Tibial nerve (tissue), 4 donors: ENCODE results near the gene LRP8.

Experiments used
- EP300 ChIP-seq, 2 donors: sonication (generic); formaldehyde crosslinking; IDR thresholded peaks; one replicate each; pipeline ENCODE4 v1.6.1; 2017; ENCODE audit warnings: antibody characterized with exemption in 2 of 2, mild to moderate bottlenecking in 1 of 2
- TF ChIP-seq, protein P1 (sequence below), 5 experiments: fragments of 200-600 bp in 3 of 5; fragments of 450-650 bp in 2 of 5; sonication (generic) in 3 of 5; IDR thresholded peaks; one replicate each; pipeline ENCODE4 v1.5.1; 2016 to 2019; ENCODE audit warnings: antibody characterized with exemption in 5 of 5, mild to moderate bottlenecking in 3 of 5, moderate library complexity in 2 of 5

GRCh38 chr1:53370369-53370961 lies 42.6 kb upstream of the LRP8 start:
- no peak for TF ChIP-seq EP300 (IDR thresholded peaks at IDR 0.05)
- TF ChIP-seq, protein P1, sequence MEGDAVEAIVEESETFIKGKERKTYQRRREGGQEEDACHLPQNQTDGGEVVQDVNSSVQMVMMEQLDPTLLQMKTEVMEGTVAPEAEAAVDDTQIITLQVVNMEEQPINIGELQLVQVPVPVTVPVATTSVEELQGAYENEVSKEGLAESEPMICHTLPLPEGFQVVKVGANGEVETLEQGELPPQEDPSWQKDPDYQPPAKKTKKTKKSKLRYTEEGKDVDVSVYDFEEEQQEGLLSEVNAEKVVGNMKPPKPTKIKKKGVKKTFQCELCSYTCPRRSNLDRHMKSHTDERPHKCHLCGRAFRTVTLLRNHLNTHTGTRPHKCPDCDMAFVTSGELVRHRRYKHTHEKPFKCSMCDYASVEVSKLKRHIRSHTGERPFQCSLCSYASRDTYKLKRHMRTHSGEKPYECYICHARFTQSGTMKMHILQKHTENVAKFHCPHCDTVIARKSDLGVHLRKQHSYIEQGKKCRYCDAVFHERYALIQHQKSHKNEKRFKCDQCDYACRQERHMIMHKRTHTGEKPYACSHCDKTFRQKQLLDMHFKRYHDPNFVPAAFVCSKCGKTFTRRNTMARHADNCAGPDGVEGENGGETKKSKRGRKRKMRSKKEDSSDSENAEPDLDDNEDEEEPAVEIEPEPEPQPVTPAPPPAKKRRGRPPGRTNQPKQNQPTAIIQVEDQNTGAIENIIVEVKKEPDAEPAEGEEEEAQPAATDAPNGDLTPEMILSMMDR (IDR thresholded peaks at IDR 0.05) = no peak
